ENCODE data around the gene CUX1. TPM values are rescaled to one million over a fixed set of nuclear protein-coding genes. Genes with fewer than 3 reads are reported as not detected.
"Not testable (repeated sequence)": the region's sequence is repeated elsewhere in the genome, so short reads cannot be mapped to it uniquely, and the experiment has no call there.

Gene CUX1
- total RNA-seq, 1 donor from 2014 or later = 50.6 TPM

GRCh38 chr7:102008535-102009262, 191.3 kb downstream of the CUX1 start:
- Mint-ChIP-seq H3K36me3 (ENCODE audit: low read depth, unreplicated experiment) (peaks cover 2% of the 10 kb centered on the region), H3K9me3 (ENCODE audit: unreplicated experiment) (no peaks in the 10 kb centered on the region), H3K27ac (ENCODE audit: unreplicated experiment) (no peak overlapping the region), H3K4me3 (ENCODE audit: unreplicated experiment) (no peak overlapping the region), H3K4me1 (ENCODE audit: low read depth, unreplicated experiment) (peaks cover 19% of the 10 kb centered on the region), H3K27me3 (ENCODE audit: low read depth, unreplicated experiment) (no peaks in the 10 kb centered on the region)
- no peak overlapping the region for H3K9ac ChIP-seq (ENCODE audit: low read length)
- FAIRE-seq (no peak), DNase-seq (ENCODE audit: low read depth) (no peak)
- peaks cover 29% of the 10 kb centered on the region for H4K20me1 ChIP-seq (ENCODE audit: insufficient read depth, low read length)
- no peak overlapping the region for H3K4me3 ChIP-seq (ENCODE audit: insufficient read depth, low read depth, low read length)
- H3K27me3 ChIP-seq (ENCODE audit: insufficient read depth, low read length) = no peaks in the 10 kb centered on the region
- no peak overlapping the region for H3K4me2 ChIP-seq (ENCODE audit: low read length)
- H2AFZ ChIP-seq (ENCODE audit: low read depth, low read length) = no peak overlapping the region
- TF ChIP-seq EZH2 (IDR thresholded peaks at IDR 0.05; ENCODE audit: insufficient read depth, low read length) = no peak
- H3K27ac ChIP-seq (ENCODE audit: low read depth, low read length) = no peak overlapping the region
- H3K79me2 ChIP-seq (ENCODE audit: insufficient read depth, low read length) = no peaks in the 10 kb centered on the region
- peaks cover 8% of the 10 kb centered on the region for H3K4me1 ChIP-seq (ENCODE audit: insufficient read depth, low read length)
- H3K36me3 ChIP-seq (ENCODE audit: insufficient read depth, low read length) = no peaks in the 10 kb centered on the region
- no peaks in the 10 kb centered on the region for H3K9me3 ChIP-seq (ENCODE audit: insufficient read depth, low read depth, low read length)

- Histone ChIP-seq H4K20me1 (ENCODE audit: insufficient read depth, low read length) (peaks cover 23% of the 10 kb centered on the region), H3K27me3 (ENCODE audit: insufficient read depth, low read length) (no peaks in the 10 kb centered on the region), H3K4me3 (ENCODE audit: insufficient read depth, low read depth, low read length) (no peak overlapping the region), H3K9me3 (ENCODE audit: insufficient read depth, low read depth, low read length) (no peaks in the 10 kb centered on the region), H3K4me1 (ENCODE audit: insufficient read depth, low read length) (peaks cover 8% of the 10 kb centered on the region), H2AFZ (ENCODE audit: low read depth, low read length) (no peak overlapping the region), H3K27ac (ENCODE audit: low read depth, low read length) (peak overlapping the region; percentile 34), H3K4me2 (ENCODE audit: low read length) (no peak overlapping the region), H3K9ac (ENCODE audit: low read length) (no peak overlapping the region), H3K79me2 (ENCODE audit: insufficient read depth, low read length) (no peaks in the 10 kb centered on the region), H3K36me3 (ENCODE audit: insufficient read depth, low read length) (no peaks in the 10 kb centered on the region)
- Mint-ChIP-seq H3K9me3 (ENCODE audit: unreplicated experiment) (no peaks in the 10 kb centered on the region), H3K4me1 (ENCODE audit: low read depth, unreplicated experiment) (peaks cover 26% of the 10 kb centered on the region), H3K36me3 (ENCODE audit: low read depth, unreplicated experiment) (peaks cover 2% of the 10 kb centered on the region), H3K27ac (ENCODE audit: unreplicated experiment) (no peak overlapping the region), H3K4me3 (ENCODE audit: unreplicated experiment) (no peak overlapping the region), H3K27me3 (ENCODE audit: low read depth, unreplicated experiment) (no peaks in the 10 kb centered on the region)
- DNase-seq (ENCODE audit: low read depth) (peak; percentile 76), FAIRE-seq (no peak)
- TF ChIP-seq EZH2 (IDR thresholded peaks at IDR 0.05; ENCODE audit: insufficient read depth, low read length) (no peak), CTCF (IDR thresholded peaks at IDR 0.05; ENCODE audit: insufficient read depth, low read depth, low read length) (no peak)
Observed at GRCh38 chr7:102009628-102010027, 192.2 kb downstream of the CUX1 start.

- not testable (repeated sequence) for H3K36me3 ChIP-seq (ENCODE audit: insufficient read depth, low read length); H3K27ac ChIP-seq (ENCODE audit: low read depth, low read length); H3K9me3 Mint-ChIP-seq (ENCODE audit: unreplicated experiment); H3K27me3 ChIP-seq (ENCODE audit: insufficient read depth, low read length); H3K4me1 ChIP-seq (ENCODE audit: insufficient read depth, low read length); FAIRE-seq; H3K27me3 Mint-ChIP-seq (ENCODE audit: low read depth, unreplicated experiment); H3K4me3 ChIP-seq (ENCODE audit: insufficient read depth, low read depth, low read length); H3K4me2 ChIP-seq (ENCODE audit: low read length); H3K4me3 Mint-ChIP-seq (ENCODE audit: unreplicated experiment); H3K9ac ChIP-seq (ENCODE audit: low read length); DNase-seq (ENCODE audit: low read depth); H2AFZ ChIP-seq (ENCODE audit: low read depth, low read length); H4K20me1 ChIP-seq (ENCODE audit: insufficient read depth, low read length); H3K27ac Mint-ChIP-seq (ENCODE audit: unreplicated experiment); H3K79me2 ChIP-seq (ENCODE audit: insufficient read depth, low read length); H3K36me3 Mint-ChIP-seq (ENCODE audit: low read depth, unreplicated experiment); H3K9me3 ChIP-seq (ENCODE audit: insufficient read depth, low read depth, low read length)
- peaks cover 26% of the 10 kb centered on the region for H3K4me1 Mint-ChIP-seq (ENCODE audit: low read depth, unreplicated experiment)
Observed at GRCh38 chr7:102012112-102012830, 194.8 kb downstream of the CUX1 start.

All from astrocyte (in vitro differentiated cells and primary cell).